ENCODE measurements around the gene GRHPR. TPM values are rescaled to one million over a fixed set of nuclear protein-coding genes. Genes with fewer than 3 reads are reported as not detected.

Gene GRHPR
- total and polyA plus RNA-seq, 2 of the 4 experiments (the other 2 are of a cell fraction): 182 to 191 TPM

DNA sequence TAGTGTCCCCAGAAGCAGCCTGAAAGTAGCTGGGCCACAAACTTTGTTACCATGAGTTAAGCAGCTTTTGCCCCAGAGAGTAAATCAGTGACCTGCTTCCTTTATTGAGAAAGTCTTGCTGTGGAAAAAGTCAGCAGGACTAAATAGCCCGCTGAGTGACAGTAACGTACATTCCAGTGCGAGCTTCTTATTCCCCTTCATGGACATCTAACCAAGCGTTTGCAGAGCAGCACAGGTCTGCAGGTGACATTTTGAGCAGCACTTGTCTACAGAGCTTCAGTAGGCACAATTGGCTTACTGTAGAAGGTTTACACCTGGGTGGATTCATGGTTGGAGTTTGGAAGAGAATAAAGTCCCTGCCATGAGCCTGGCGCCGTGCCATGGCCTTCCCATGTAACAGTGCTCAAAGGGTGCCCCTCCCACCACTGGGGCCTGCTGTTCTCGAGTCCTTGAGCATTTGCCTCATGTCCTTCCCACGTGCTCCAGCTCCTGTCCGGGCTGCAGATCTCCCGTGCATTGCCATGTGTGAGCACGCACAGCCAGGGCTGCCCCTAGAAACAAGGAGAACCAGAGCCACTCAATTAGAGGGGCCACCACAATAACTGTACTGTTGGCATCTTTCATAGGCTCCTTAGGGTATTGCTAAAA, 41.3 kb upstream of the GRHPR start:
- ChIA-PET POLR2A (ENCODE audit: unreplicated experiment) (no interaction called here), CTCF (no interaction called here)
- WGBS, 2 experiments (ENCODE audit: extremely low coverage in 2 of 2, insufficient read length in 1 of 2): 67% methylated on average over 1 of the region's 11 CpGs; no CpG with 5 or more reads in 1 of the 2 experiments
- no peak overlapping the region for H3K56ac ChIP-seq (ENCODE audit: extremely low read depth, insufficient read depth, low read length)
- H2AFZ ChIP-seq (replicated peaks; ENCODE audit: low read length, poor library complexity): no peak overlapping the region
- no peak overlapping the region for H3K4me2 ChIP-seq (ENCODE audit: low read depth, low read length)
- ATAC-seq (ENCODE audit: low read depth) (no peak), DNase-seq (no peak)
- no peaks in the 10 kb centered on the region for H3K36me3 ChIP-seq (ENCODE audit: control insufficient read depth, insufficient read depth, low read length)
- H4K8ac ChIP-seq (ENCODE audit: low read depth in 2 of 2, low read length in 2 of 2): no peak overlapping the region
- H2AK5ac ChIP-seq (ENCODE audit: low read depth, low read length): no peak overlapping the region
- dilution Hi-C loops (cut with HindIII; ENCODE audit: low sequenced_read_pairs, unreplicated experiment): no loop called here
- TF ChIP-seq, protein P1, sequence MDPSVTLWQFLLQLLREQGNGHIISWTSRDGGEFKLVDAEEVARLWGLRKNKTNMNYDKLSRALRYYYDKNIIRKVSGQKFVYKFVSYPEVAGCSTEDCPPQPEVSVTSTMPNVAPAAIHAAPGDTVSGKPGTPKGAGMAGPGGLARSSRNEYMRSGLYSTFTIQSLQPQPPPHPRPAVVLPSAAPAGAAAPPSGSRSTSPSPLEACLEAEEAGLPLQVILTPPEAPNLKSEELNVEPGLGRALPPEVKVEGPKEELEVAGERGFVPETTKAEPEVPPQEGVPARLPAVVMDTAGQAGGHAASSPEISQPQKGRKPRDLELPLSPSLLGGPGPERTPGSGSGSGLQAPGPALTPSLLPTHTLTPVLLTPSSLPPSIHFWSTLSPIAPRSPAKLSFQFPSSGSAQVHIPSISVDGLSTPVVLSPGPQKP (IDR thresholded peaks at IDR 0.05; ENCODE audit: borderline replicate concordance, low read depth, low read length): no peak
- TF ChIP-seq BHLHE40 (IDR thresholded peaks at IDR 0.05; ENCODE audit: low read depth, low read length): no peak
- TF ChIP-seq RFX5 (IDR thresholded peaks at IDR 0.05; ENCODE audit: low read depth, low read length): no peak
- TF ChIP-seq MAZ (IDR thresholded peaks at IDR 0.05; ENCODE audit: borderline replicate concordance, low read depth, low read length): no peak
- TF ChIP-seq CEBPB (IDR thresholded peaks at IDR 0.05; ENCODE audit: low read depth, low read length): no peak
- no peak for TF ChIP-seq MXI1 (IDR thresholded peaks at IDR 0.05; ENCODE audit: borderline replicate concordance, low read depth, low read length)
- no peak for TF ChIP-seq RCOR1 (IDR thresholded peaks at IDR 0.05; ENCODE audit: insufficient replicate concordance, low read length)
- TF ChIP-seq, protein P2, sequence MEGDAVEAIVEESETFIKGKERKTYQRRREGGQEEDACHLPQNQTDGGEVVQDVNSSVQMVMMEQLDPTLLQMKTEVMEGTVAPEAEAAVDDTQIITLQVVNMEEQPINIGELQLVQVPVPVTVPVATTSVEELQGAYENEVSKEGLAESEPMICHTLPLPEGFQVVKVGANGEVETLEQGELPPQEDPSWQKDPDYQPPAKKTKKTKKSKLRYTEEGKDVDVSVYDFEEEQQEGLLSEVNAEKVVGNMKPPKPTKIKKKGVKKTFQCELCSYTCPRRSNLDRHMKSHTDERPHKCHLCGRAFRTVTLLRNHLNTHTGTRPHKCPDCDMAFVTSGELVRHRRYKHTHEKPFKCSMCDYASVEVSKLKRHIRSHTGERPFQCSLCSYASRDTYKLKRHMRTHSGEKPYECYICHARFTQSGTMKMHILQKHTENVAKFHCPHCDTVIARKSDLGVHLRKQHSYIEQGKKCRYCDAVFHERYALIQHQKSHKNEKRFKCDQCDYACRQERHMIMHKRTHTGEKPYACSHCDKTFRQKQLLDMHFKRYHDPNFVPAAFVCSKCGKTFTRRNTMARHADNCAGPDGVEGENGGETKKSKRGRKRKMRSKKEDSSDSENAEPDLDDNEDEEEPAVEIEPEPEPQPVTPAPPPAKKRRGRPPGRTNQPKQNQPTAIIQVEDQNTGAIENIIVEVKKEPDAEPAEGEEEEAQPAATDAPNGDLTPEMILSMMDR (conservative IDR thresholded peaks at IDR 0.05; ENCODE audit: low read depth, low read length): no peak
- no peak for TF ChIP-seq SMC3 (IDR thresholded peaks at IDR 0.05; ENCODE audit: low read depth, low read length)
- no peak for TF ChIP-seq RAD21 (IDR thresholded peaks at IDR 0.05; ENCODE audit: low read length)
- TF ChIP-seq, protein P3, sequence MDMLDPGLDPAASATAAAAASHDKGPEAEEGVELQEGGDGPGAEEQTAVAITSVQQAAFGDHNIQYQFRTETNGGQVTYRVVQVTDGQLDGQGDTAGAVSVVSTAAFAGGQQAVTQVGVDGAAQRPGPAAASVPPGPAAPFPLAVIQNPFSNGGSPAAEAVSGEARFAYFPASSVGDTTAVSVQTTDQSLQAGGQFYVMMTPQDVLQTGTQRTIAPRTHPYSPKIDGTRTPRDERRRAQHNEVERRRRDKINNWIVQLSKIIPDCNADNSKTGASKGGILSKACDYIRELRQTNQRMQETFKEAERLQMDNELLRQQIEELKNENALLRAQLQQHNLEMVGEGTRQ (IDR thresholded peaks at IDR 0.05; ENCODE audit: low read depth, low read length): no peak
- H3K18ac ChIP-seq (ENCODE audit: low read depth, low read length): no peak overlapping the region
- H2BK15ac ChIP-seq (ENCODE audit: low read depth, low read length): no peak overlapping the region
- no peak overlapping the region for H2BK20ac ChIP-seq (ENCODE audit: low read depth, low read length)
- no peak overlapping the region for H2AK9ac ChIP-seq (replicated peaks; ENCODE audit: low read depth, low read length, poor library complexity)
- H3K9ac ChIP-seq (ENCODE audit: low read depth, low read length): no peak overlapping the region
- H3K4me1 ChIP-seq (ENCODE audit: control insufficient read depth, insufficient read depth, low read length): no peaks in the 10 kb centered on the region
- H3K27ac ChIP-seq (ENCODE audit: insufficient read depth, low read length): no peak overlapping the region
- no peak overlapping the region for H3K14ac ChIP-seq (replicated peaks; ENCODE audit: low read depth, low read length)
- in situ Hi-C loops (cut with MboI; ENCODE audit: low sequenced_read_pairs): no loop called here
- peaks cover 23% of the 10 kb centered on the region for H3K27me3 ChIP-seq (ENCODE audit: control insufficient read depth, insufficient read depth, low read length)
- H4K5ac ChIP-seq (ENCODE audit: low read depth, low read length): no peak overlapping the region
- intact Hi-C loops (cut with micrococcal nuclease): no loop called here
- no peak overlapping the region for H2BK120ac ChIP-seq (ENCODE audit: low read depth, low read length)
- no peaks in the 10 kb centered on the region for H4K20me1 ChIP-seq (ENCODE audit: insufficient read depth, low read length)
- no peaks in the 10 kb centered on the region for H3K9me1 ChIP-seq (ENCODE audit: insufficient read depth, low read length)
- H4K91ac ChIP-seq (ENCODE audit: insufficient read depth, low read depth, low read length): no peak overlapping the region
- no peak overlapping the region for H3K23ac ChIP-seq (ENCODE audit: low read depth, low read length)
- peaks cover 5% of the 10 kb centered on the region for H3K9me3 ChIP-seq (ENCODE audit: control insufficient read depth, insufficient read depth, low read length)
- H3K4me3 ChIP-seq (ENCODE audit: insufficient read depth, low read depth, low read length): no peak overlapping the region
- no TSS peak for BruUV-seq (replicated peaks)
- no peak overlapping the region for H2BK5ac ChIP-seq (ENCODE audit: low read depth, low read length, poor library complexity, severe bottlenecking)
- H3K4ac ChIP-seq (ENCODE audit: low read depth, low read length): no peak overlapping the region
- no peaks in the 10 kb centered on the region for H3K79me1 ChIP-seq (ENCODE audit: low read depth in 1 of 2, low read length in 2 of 2)
